ENCODE results near the gene GDA.

DNA sequence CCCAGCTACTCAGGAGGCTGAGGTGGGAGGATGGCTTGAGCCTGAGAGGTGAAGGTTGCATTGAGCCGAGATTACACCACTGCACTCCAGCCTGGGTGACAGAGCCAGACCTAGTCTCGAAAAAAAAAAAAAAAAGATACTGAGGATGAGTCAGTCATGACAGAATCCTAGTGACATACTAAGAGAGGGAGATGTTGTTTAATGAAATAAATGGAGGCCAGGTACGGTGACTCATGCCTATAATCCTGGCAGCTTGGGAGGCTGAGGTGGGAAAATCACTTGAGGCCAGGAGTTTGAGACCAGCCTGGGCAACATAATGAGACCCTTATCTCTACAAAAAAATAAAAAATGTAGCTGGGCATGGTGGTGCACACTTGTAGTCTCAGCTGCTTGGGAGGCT is 108.6 kb downstream of the GDA start:
- TF ChIP-seq, protein P1, sequence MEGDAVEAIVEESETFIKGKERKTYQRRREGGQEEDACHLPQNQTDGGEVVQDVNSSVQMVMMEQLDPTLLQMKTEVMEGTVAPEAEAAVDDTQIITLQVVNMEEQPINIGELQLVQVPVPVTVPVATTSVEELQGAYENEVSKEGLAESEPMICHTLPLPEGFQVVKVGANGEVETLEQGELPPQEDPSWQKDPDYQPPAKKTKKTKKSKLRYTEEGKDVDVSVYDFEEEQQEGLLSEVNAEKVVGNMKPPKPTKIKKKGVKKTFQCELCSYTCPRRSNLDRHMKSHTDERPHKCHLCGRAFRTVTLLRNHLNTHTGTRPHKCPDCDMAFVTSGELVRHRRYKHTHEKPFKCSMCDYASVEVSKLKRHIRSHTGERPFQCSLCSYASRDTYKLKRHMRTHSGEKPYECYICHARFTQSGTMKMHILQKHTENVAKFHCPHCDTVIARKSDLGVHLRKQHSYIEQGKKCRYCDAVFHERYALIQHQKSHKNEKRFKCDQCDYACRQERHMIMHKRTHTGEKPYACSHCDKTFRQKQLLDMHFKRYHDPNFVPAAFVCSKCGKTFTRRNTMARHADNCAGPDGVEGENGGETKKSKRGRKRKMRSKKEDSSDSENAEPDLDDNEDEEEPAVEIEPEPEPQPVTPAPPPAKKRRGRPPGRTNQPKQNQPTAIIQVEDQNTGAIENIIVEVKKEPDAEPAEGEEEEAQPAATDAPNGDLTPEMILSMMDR (conservative IDR thresholded peaks at IDR 0.05; ENCODE audit: low read depth, low read length), result no peak
- TF ChIP-seq FOS (IDR thresholded peaks at IDR 0.05; ENCODE audit: low read depth, low read length) (no peak), NFE2L2 (IDR thresholded peaks at IDR 0.05; ENCODE audit: low read depth, low read length) (no peak), BHLHE40 (IDR thresholded peaks at IDR 0.05; ENCODE audit: low read depth, low read length) (no peak), POLR2A (IDR thresholded peaks at IDR 0.05; ENCODE audit: low read depth, low read length) (no peak), SMC3 (IDR thresholded peaks at IDR 0.05; ENCODE audit: low read depth, low read length) (no peak), CEBPB (IDR thresholded peaks at IDR 0.05; ENCODE audit: low read depth, low read length) (no peak), RAD21 (IDR thresholded peaks at IDR 0.05; ENCODE audit: low read length) (no peak), MAFK (IDR thresholded peaks at IDR 0.05; ENCODE audit: low read depth, low read length) (no peak)
- TF ChIP-seq, protein P2, sequence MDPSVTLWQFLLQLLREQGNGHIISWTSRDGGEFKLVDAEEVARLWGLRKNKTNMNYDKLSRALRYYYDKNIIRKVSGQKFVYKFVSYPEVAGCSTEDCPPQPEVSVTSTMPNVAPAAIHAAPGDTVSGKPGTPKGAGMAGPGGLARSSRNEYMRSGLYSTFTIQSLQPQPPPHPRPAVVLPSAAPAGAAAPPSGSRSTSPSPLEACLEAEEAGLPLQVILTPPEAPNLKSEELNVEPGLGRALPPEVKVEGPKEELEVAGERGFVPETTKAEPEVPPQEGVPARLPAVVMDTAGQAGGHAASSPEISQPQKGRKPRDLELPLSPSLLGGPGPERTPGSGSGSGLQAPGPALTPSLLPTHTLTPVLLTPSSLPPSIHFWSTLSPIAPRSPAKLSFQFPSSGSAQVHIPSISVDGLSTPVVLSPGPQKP (IDR thresholded peaks at IDR 0.05; ENCODE audit: borderline replicate concordance, low read depth, low read length), result no peak
